HEK293T (cell line): ENCODE data around the gene SRGAP2C.
"Not testable (repeated sequence)": the region's sequence is repeated elsewhere in the genome, so short reads cannot be mapped to it uniquely, and the experiment has no call there.

ENCODE experiments used
- ELF4 ChIP-seq: fragments of 450-650 bp; IDR thresholded peaks from 2 replicates; pipeline ENCODE4 v1.6.1; 2017; ENCODE audit warnings: antibody characterized with exemption
- SP1 ChIP-seq: fragments of 450-650 bp; IDR thresholded peaks from 2 replicates; pipeline ENCODE4 v1.6.1; 2017
- TARDBP ChIP-seq: fragments of 450-650 bp; IDR thresholded peaks from 2 replicates; pipeline ENCODE4 v1.6.1; 2016

DNA sequence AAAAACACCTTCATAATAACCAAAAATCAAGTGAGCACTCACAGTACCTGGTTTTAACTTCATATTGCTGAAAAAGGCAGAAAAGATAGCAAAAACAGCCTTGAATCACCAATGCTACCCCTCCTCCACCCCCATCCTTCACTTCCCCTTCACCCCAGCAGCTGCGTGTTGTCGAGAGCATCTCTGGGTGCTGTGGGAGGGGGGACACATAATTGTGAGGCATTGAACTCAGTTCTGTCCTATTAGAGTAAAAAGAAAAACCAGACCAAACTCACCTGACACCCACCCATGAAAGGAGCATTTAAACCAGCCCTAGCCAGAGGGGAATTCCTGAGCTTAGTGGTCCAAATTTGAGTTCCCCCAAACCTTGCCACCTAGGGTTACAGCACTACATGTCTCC, 248.7 kb downstream of the SRGAP2C start:
- TF ChIP-seq SP1, ELF4, TARDBP: not testable (repeated sequence)
